Measurements from ENCODE around the gene HOXD4. TPM values are rescaled to one million over a fixed set of nuclear protein-coding genes. Genes with fewer than 3 reads are reported as not detected.

Gene HOXD4
- total RNA-seq, 1 experiment from 2014 or later = 0.61 TPM

DNA sequence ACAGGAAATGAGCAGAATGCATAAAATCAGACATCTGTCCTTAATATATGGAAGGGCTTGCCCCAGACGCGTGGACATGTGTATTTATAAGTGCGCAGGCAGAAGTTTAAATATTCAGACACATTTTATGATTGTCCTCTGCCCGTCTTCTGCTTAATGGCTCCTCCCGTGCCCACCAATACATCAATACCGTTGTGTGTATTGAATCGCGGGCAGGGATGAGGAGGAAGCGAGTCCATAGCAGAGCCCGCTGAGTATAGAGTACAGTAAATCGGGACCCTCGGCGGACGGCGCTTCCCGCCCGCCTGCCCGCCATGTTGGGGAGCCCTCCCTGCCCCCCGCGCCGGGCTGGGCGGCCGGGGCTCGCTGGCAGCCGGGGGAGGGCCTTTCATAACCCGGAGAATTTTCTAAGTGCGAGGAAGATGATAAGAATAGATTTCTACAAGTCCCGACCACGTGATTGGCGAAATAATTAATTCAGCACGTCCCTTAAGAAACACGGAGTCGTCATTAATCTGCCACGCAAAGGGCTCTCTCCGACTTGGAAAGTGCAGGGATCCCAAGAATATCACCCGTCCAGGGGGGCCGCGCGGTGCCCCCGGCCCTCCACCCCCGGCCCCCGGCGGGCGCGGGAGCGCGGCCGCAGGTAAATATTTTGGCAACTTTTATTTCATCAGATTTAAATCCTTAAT lies 5.6 kb downstream of the HOXD4 start, which contains the start of gene HOXD3:
Gene HOXD3, plus strand, starts transcription at position 501 of the 692 bp plus-strand sequence. CDS start 11,808 bp downstream, outside the sequence.
- Histone ChIP-seq H3K4me1 (ENCODE audit: control insufficient read depth in 1 of 2, insufficient read depth in 2 of 2, low read length in 2 of 2) (no peaks in the 10 kb centered on the region), H4K20me1 (ENCODE audit: insufficient read depth) (no peaks in the 10 kb centered on the region), H3K9me2 (ENCODE audit: insufficient read depth) (no peaks in the 10 kb centered on the region), H3K27ac (ENCODE audit: low read depth, low read length) (no peak within 1 kb of the TSS), H3K27me3 (ENCODE audit: insufficient read depth, low read length) (no peaks in the 10 kb centered on the region), H3K9ac (ENCODE audit: low read length) (no peak within 1 kb of the TSS), H3K4me2 (ENCODE audit: low read length) (no peak within 1 kb of the TSS), H3K9me3 (ENCODE audit: control insufficient read depth in 1 of 2, insufficient read depth in 1 of 2, low read depth in 1 of 2, low read length in 2 of 2) (no peaks in the 10 kb centered on the region), H3K79me2 (ENCODE audit: insufficient read depth, low read length) (no peaks in the 10 kb centered on the region), H3K4me3 (replicated peaks in 1 of 2; ENCODE audit: low read depth in 1 of 2, low read length in 2 of 2) (no peak within 1 kb of the TSS), H3K36me3 (ENCODE audit: control insufficient read depth in 1 of 2, insufficient read depth in 2 of 2, low read length in 2 of 2) (no peaks in the 10 kb centered on the region), H2AFZ (ENCODE audit: low read depth, low read length, poor library complexity, severe bottlenecking) (no peak within 1 kb of the TSS)
- no peak for ATAC-seq
- POLR2A ChIA-PET = no interaction called here
- TF ChIP-seq CBX3 (IDR thresholded peaks at IDR 0.05; ENCODE audit: low read depth) (no peak), ZNF274 (IDR thresholded peaks at IDR 0.05; ENCODE audit: low read depth, low read length) (no peak), EGR1 (IDR thresholded peaks at IDR 0.05; ENCODE audit: low read depth) (no peak), EZH2 (IDR thresholded peaks at IDR 0.05) (no peak), JUND (IDR thresholded peaks at IDR 0.05) (no peak), FOSL1 (IDR thresholded peaks at IDR 0.05; ENCODE audit: low read depth) (no peak), SRF (IDR thresholded peaks at IDR 0.05; ENCODE audit: low read depth) (no peak)
- TF ChIP-seq, protein P1, sequence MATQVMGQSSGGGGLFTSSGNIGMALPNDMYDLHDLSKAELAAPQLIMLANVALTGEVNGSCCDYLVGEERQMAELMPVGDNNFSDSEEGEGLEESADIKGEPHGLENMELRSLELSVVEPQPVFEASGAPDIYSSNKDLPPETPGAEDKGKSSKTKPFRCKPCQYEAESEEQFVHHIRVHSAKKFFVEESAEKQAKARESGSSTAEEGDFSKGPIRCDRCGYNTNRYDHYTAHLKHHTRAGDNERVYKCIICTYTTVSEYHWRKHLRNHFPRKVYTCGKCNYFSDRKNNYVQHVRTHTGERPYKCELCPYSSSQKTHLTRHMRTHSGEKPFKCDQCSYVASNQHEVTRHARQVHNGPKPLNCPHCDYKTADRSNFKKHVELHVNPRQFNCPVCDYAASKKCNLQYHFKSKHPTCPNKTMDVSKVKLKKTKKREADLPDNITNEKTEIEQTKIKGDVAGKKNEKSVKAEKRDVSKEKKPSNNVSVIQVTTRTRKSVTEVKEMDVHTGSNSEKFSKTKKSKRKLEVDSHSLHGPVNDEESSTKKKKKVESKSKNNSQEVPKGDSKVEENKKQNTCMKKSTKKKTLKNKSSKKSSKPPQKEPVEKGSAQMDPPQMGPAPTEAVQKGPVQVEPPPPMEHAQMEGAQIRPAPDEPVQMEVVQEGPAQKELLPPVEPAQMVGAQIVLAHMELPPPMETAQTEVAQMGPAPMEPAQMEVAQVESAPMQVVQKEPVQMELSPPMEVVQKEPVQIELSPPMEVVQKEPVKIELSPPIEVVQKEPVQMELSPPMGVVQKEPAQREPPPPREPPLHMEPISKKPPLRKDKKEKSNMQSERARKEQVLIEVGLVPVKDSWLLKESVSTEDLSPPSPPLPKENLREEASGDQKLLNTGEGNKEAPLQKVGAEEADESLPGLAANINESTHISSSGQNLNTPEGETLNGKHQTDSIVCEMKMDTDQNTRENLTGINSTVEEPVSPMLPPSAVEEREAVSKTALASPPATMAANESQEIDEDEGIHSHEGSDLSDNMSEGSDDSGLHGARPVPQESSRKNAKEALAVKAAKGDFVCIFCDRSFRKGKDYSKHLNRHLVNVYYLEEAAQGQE (IDR thresholded peaks at IDR 0.05; ENCODE audit: low read depth) = no peak
- TF ChIP-seq, protein P2, sequence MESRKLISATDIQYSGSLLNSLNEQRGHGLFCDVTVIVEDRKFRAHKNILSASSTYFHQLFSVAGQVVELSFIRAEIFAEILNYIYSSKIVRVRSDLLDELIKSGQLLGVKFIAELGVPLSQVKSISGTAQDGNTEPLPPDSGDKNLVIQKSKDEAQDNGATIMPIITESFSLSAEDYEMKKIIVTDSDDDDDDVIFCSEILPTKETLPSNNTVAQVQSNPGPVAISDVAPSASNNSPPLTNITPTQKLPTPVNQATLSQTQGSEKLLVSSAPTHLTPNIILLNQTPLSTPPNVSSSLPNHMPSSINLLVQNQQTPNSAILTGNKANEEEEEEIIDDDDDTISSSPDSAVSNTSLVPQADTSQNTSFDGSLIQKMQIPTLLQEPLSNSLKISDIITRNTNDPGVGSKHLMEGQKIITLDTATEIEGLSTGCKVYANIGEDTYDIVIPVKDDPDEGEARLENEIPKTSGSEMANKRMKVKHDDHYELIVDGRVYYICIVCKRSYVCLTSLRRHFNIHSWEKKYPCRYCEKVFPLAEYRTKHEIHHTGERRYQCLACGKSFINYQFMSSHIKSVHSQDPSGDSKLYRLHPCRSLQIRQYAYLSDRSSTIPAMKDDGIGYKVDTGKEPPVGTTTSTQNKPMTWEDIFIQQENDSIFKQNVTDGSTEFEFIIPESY (IDR thresholded peaks at IDR 0.05; ENCODE audit: extremely low read depth, insufficient replicate concordance, low read length) = no peak
- TF ChIP-seq, protein P3, sequence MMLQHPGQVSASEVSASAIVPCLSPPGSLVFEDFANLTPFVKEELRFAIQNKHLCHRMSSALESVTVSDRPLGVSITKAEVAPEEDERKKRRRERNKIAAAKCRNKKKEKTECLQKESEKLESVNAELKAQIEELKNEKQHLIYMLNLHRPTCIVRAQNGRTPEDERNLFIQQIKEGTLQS (IDR thresholded peaks at IDR 0.05) = no peak
- CTCF ChIA-PET = no interaction called here
- intact Hi-C loops (cut with micrococcal nuclease) = no loop called here
- RAD21 ChIA-PET (ENCODE audit: low non-redundant PET in 1 of 2, low total read pairs in 2 of 2, uncharacterized antibody in 2 of 2, unreplicated experiment in 2 of 2) = no interaction called here
- no peak for DNase-seq (ENCODE audit: low read depth, low spot score)
- no TSS peak for BruUV-seq (replicated peaks)
